GM21717 (cell line): ENCODE data around the gene FTH1.
"Not testable (repeated sequence)": the region's sequence is repeated elsewhere in the genome, so short reads cannot be mapped to it uniquely, and the experiment has no call there.

Source experiments
- ATAC-seq: cut with Tn5 transposase; IDR thresholded peaks from one replicate; pipeline ENCODE4 v1.9.1; 2021; ENCODE audit warnings: mild to moderate bottlenecking, moderate library complexity; ENCODE audit not compliant: unreplicated experiment

The FTH1 gene

GRCh38 chr11:61967116-61967923 lies at the start of gene FTH1:
Gene FTH1, minus strand, starts transcription at chr11:61967634. Its CDS starts 209 bp downstream, at chr11:61967425.
- peak; percentile 51 for ATAC-seq

- ATAC-seq, result no peak
Observed at GRCh38 chr11:62015615-62016014, 48.2 kb upstream of the FTH1 start.

- ATAC-seq, result no peak
Observed at GRCh38 chr11:62013537-62014476, 46.4 kb upstream of the FTH1 start.

GRCh38 chr11:62012832-62013461 lies 45.5 kb upstream of the FTH1 start:
- ATAC-seq, result no peak

- no peak for ATAC-seq
Observed at GRCh38 chr11:62012451-62012831, 45.0 kb upstream of the FTH1 start.

- no peak for ATAC-seq
Observed at GRCh38 chr11:62011881-62012280, 44.4 kb upstream of the FTH1 start.

GRCh38 chr11:62010935-62011528 lies 43.6 kb upstream of the FTH1 start:
- no peak for ATAC-seq

GRCh38 chr11:62008193-62008592 lies 40.8 kb upstream of the FTH1 start:
- no peak for ATAC-seq

GRCh38 chr11:62004473-62004872 lies 37.0 kb upstream of the FTH1 start:
- ATAC-seq, result peak; percentile 62

GRCh38 chr11:62002283-62002682 lies 34.8 kb upstream of the FTH1 start:
- ATAC-seq, result not testable (repeated sequence)

GRCh38 chr11:62001450-62002191 lies 34.2 kb upstream of the FTH1 start:
- no peak for ATAC-seq

- no peak for ATAC-seq
Observed at GRCh38 chr11:62000539-62001446, 33.4 kb upstream of the FTH1 start.

GRCh38 chr11:61999141-61999975 lies 31.9 kb upstream of the FTH1 start:
- ATAC-seq, result no peak

- no peak for ATAC-seq
Observed at GRCh38 chr11:61996933-61997332, 29.5 kb upstream of the FTH1 start.

GRCh38 chr11:61994981-61995380 lies 27.5 kb upstream of the FTH1 start:
- ATAC-seq, result no peak

GRCh38 chr11:61985869-61986268 lies 18.4 kb upstream of the FTH1 start:
- no peak for ATAC-seq

GRCh38 chr11:61983419-61983818 lies 16.0 kb upstream of the FTH1 start:
- no peak for ATAC-seq

GRCh38 chr11:61980783-61981541 lies 13.5 kb upstream of the FTH1 start:
- no peak for ATAC-seq
